M059J (cell line): ENCODE results near the gene CACNG3. TPM values are rescaled to one million over a fixed set of nuclear protein-coding genes. Genes with fewer than 3 reads are reported as not detected.
"Not testable (repeated sequence)": the region's sequence is repeated elsewhere in the genome, so short reads cannot be mapped to it uniquely, and the experiment has no call there.

ENCODE experiments used
- DNase-seq: peaks from one replicate; pipeline ENCODE4 v3.0.0-alpha.2; 2012; ENCODE audit warnings: low read depth
- total RNA-seq: library from RNA; depleted of rRNA; stranded (reverse); fragments of >200 nt; shearing (Covaris generic); gene quantifications from 2 replicates; pipeline ENCODE4 v1.2.3, GENCODE V29; 2014

CACNG3 gene
- total RNA-seq, 1 experiment from 2014 or later = not detected

GRCh38 chr16:24332582-24333090, 76.5 kb downstream of the CACNG3 start:
- no peak for DNase-seq

- no peak for DNase-seq
These were observed 80.4 kb downstream of the CACNG3 start for GRCh38 chr16:24336491-24336890.

GRCh38 chr16:24337013-24337412, 80.9 kb downstream of the CACNG3 start:
- DNase-seq = no peak

GRCh38 chr16:24343829-24344228, 87.7 kb downstream of the CACNG3 start:
- not testable (repeated sequence) for DNase-seq

- no peak for DNase-seq
These were observed 88.6 kb downstream of the CACNG3 start for GRCh38 chr16:24344784-24345183.

- no peak for DNase-seq
These were observed 89.6 kb downstream of the CACNG3 start for GRCh38 chr16:24345704-24346103.

- DNase-seq = no peak
These were observed 90.6 kb downstream of the CACNG3 start for GRCh38 chr16:24346734-24347133.

- peak; percentile 10 for DNase-seq
These were observed 91.4 kb downstream of the CACNG3 start for GRCh38 chr16:24347556-24347955.

- DNase-seq = no peak
These were observed 92.6 kb downstream of the CACNG3 start for GRCh38 chr16:24348545-24349290.

GRCh38 chr16:24349320-24349719, 93.2 kb downstream of the CACNG3 start:
- no peak for DNase-seq

GRCh38 chr16:24352746-24353145, 96.6 kb downstream of the CACNG3 start:
- DNase-seq = no peak

GRCh38 chr16:24353622-24354021, 97.5 kb downstream of the CACNG3 start:
- DNase-seq = peak; percentile 13

GRCh38 chr16:24357511-24357910, 101.4 kb downstream of the CACNG3 start:
- DNase-seq = no peak

GRCh38 chr16:24358117-24358516, 102.0 kb downstream of the CACNG3 start:
- no peak for DNase-seq

GRCh38 chr16:24359490-24359889, 103.4 kb downstream of the CACNG3 start:
- no peak for DNase-seq

GRCh38 chr16:24360936-24361335, 104.8 kb downstream of the CACNG3 start:
- no peak for DNase-seq

GRCh38 chr16:24364596-24364995, 108.5 kb downstream of the CACNG3 start:
- no peak for DNase-seq

GRCh38 chr16:24367186-24367710, 111.1 kb downstream of the CACNG3 start:
- DNase-seq = no peak

GRCh38 chr16:24372824-24373223, 116.7 kb downstream of the CACNG3 start:
- DNase-seq = no peak

GRCh38 chr16:24378999-24379398, 122.9 kb downstream of the CACNG3 start:
- DNase-seq = no peak

- no peak for DNase-seq
These were observed 125.5 kb downstream of the CACNG3 start for GRCh38 chr16:24381470-24382118.

GRCh38 chr16:24382762-24383407, 126.8 kb downstream of the CACNG3 start:
- no peak for DNase-seq
